K562 treated with DMSO at 1 percent for 24 hours (cell line): ENCODE results near the gene TBC1D3E. TPM values are rescaled to one million over a fixed set of nuclear protein-coding genes. Genes with fewer than 3 reads are reported as not detected.

Source experiments
- total RNA-seq: library from RNA; unstranded; fragments of 300-600 nt; gene quantifications from 2 replicates; pipeline ENCODE4 v1.2.3, GENCODE V29; 2022; ENCODE audit warnings: low read depth; ENCODE audit not compliant: insufficient read depth

TBC1D3E gene
- not detected in 2 replicates for total RNA-seq

DNA sequence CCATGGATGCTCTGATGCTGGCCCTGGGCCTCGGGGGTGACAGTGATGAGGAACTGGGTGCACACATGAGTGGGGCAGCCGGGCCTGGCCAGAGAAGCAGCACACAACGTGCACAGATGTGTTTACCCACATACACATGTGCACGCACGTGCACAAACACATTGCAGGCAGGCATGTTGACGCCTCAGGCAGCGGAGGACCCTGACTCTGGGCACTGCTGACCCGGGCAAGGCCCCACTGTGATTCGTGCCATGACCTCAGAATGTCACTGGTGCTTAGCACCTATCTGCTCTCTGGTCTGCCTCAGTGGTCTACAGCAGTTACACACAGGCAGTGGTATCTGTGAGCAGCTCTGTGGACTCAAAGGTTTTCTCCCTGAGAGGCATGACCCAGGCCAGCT lies at the start of gene TBC1D3E:
Gene TBC1D3E, plus strand, starts transcription at position 301 of the 400 bp plus-strand sequence. CDS start 1,545 bp downstream, outside the sequence.

Other genes with a start within 250 kb of the TBC1D3E start
- not detected in 2 replicates for gene TBC1D3K, start 203.5 kb upstream of the TBC1D3E start, total RNA-seq
- gene TBC1D3L, start 138.9 kb upstream of the TBC1D3E start, total RNA-seq = 2.1 and 2.8 TPM in 2 replicates
- 0.87 and 0.95 TPM in 2 replicates for gene TBC1D3D, start 124.0 kb upstream of the TBC1D3E start, total RNA-seq
- gene TBC1D3C, start 59.3 kb upstream of the TBC1D3E start, total RNA-seq = not detected in 2 replicates
- 2.8 and 3.2 TPM in 2 replicates for gene TBC1D3, start 64.6 kb downstream of the TBC1D3E start, total RNA-seq
- gene MRPL45, start 169.2 kb downstream of the TBC1D3E start, total RNA-seq = 48.2 and 48.6 TPM in 2 replicates
- gene GPR179, start 216.0 kb downstream of the TBC1D3E start, total RNA-seq = 0.09 TPM in 1 of 2 replicates, not detected in the other
- 16.5 and 28.7 TPM in 2 replicates for gene SOCS7, start 223.9 kb downstream of the TBC1D3E start, total RNA-seq